ENCODE measurements around the gene EVX2.

DNA sequence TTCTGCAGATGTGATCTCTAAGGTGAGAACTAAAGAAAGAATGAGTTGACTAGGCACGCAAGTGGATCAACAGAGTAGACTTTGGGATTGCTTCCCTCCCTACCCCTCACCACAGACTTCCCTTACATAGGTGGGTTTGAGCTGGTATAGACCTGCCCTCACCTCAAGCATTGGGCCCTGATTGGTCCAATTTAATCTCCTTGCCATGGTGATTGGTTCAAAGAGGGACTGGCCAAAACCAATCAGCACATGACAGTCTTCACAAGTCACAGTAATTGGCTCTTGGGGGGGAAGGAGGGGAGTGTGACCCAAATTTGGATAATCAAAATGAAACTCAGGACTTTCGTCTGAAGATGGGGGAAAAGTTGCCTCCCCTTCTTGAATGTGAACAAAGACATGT, 45.1 kb downstream of the EVX2 start:
- TF ChIP-seq CTCF (IDR thresholded peaks at IDR 0.05; ENCODE audit: low read depth, low read length, poor library complexity, severe bottlenecking) (no peak), EZH2phosphoT487 (IDR thresholded peaks at IDR 0.05; ENCODE audit: borderline replicate concordance, low read length) (no peak)
